ENCODE results near the gene AADACL4. TPM values are rescaled to one million over a fixed set of nuclear protein-coding genes. Genes with fewer than 3 reads are reported as not detected.

The AADACL4 gene
- total and polyA plus RNA-seq, 10 of the 15 experiments (the other 5 are each of a cell fraction or from before 2014, with no cell fraction given): not detected

- Histone ChIP-seq H3K9me3 (replicated peaks; ENCODE audit: control insufficient read depth, insufficient read depth, low read length) (no peaks in the 10 kb centered on the region), H3K27ac (ENCODE audit: control insufficient read depth, insufficient read depth) (no peak overlapping the region), H3K4me2 (ENCODE audit: control insufficient read depth, insufficient read depth) (no peak overlapping the region), H3K36me3 (ENCODE audit: control insufficient read depth in 2 of 2, insufficient read depth in 2 of 2, low read length in 1 of 2) (no peaks in the 10 kb centered on the region), H3K4me1 (ENCODE audit: control insufficient read depth, insufficient read depth, low read length) (peaks cover 19% of the 10 kb centered on the region), H3K79me2 (ENCODE audit: control insufficient read depth, insufficient read depth, low read length) (no peaks in the 10 kb centered on the region), H3K9ac (ENCODE audit: control insufficient read depth, insufficient read depth, low read length) (no peak overlapping the region), H4K20me1 (ENCODE audit: control insufficient read depth, insufficient read depth) (no peaks in the 10 kb centered on the region; the same call in none of the 2 replicates), H3K4me3 (no peak overlapping the region), H2AFZ (ENCODE audit: control insufficient read depth, low read depth, low read length) (no peak overlapping the region), H3K27me3 (replicated peaks in 1 of 2; ENCODE audit: control insufficient read depth in 2 of 2, insufficient read depth in 2 of 2, low read length in 1 of 2) (peaks cover 4 to 13% of the 10 kb centered on the region in 2 experiments)
- no peak for FAIRE-seq
- ChIA-PET POLR2A (interaction anchor here (2.1 kb wide), 1 partner anchor 15 kb away, joined by 9 read pairs; no protein-coding TSS in a partner anchor), SMC1A (ENCODE audit: uncharacterized antibody, unreplicated experiment) (interaction anchor here (0.9 to 4.9 kb wide), 10 partner anchors 13 to 344 kb away, joined by 3 to 49 read pairs (median 4); no protein-coding TSS in a partner anchor), RAD21 (ENCODE audit: unreplicated experiment) (interaction anchor here (0.6 to 4.8 kb wide), 9 partner anchors 14 to 465 kb away, joined by 3 to 50 read pairs (median 3); no protein-coding TSS in a partner anchor), CTCF (interaction anchor here (0.6 to 6.1 kb wide), 7 partner anchors 10 to 302 kb away, joined by 3 to 47 read pairs (median 8); no protein-coding TSS in a partner anchor)
- intact Hi-C loops (cut with micrococcal nuclease; ENCODE audit: unreplicated experiment) (no loop called here), in situ Hi-C loops (cut with MboI) (loop anchor here (5.0 kb wide), 2 partner anchors 304 to 344 kb away; no protein-coding TSS in a partner anchor)
- WGBS (ENCODE audit: insufficient coverage, insufficient replicate concordance, low lambda C conversion rate, missing lambda C conversion rate): 43% methylated on average over 16 of the region's 17 CpGs
- ATAC-seq: no peak
- TF ChIP-seq ZBED1 (IDR thresholded peaks at IDR 0.05; ENCODE audit: borderline replicate concordance) (no peak), IKZF1 (conservative IDR thresholded peaks at IDR 0.05) (peak; percentile 53), IKZF2 (IDR thresholded peaks at IDR 0.05) (peak in 1 of 2 experiments; percentile 14; a peak in 1 of 4 replicates), ETV6 (conservative IDR thresholded peaks at IDR 0.05 in 1 of 2, IDR thresholded peaks at IDR 0.05 in 1 of 2; ENCODE audit: borderline replicate concordance in 1 of 2, low read depth in 1 of 2) (no peak), NBN (IDR thresholded peaks at IDR 0.05) (0 out of 2 replicates have a peak, but pooled peaks have one; percentile 20)
- BruUV-seq (replicated peaks): no TSS peak
- no peak for DNase-seq (ENCODE audit: low read depth, low spot score)
These were observed 27.8 kb upstream of the AADACL4 start for GRCh38 chr1:12615865-12616708.

Data from GM12878 (cell line).